ENCODE results near the gene CRADD. TPM values are rescaled to one million over a fixed set of nuclear protein-coding genes. Genes with fewer than 3 reads are reported as not detected.
A peak's percentile ranks its signal among the peaks of the same experiment; 100 is the strongest.

CRADD gene
- total RNA-seq, 1 experiment from 2014 or later, result 23.8 TPM

DNA sequence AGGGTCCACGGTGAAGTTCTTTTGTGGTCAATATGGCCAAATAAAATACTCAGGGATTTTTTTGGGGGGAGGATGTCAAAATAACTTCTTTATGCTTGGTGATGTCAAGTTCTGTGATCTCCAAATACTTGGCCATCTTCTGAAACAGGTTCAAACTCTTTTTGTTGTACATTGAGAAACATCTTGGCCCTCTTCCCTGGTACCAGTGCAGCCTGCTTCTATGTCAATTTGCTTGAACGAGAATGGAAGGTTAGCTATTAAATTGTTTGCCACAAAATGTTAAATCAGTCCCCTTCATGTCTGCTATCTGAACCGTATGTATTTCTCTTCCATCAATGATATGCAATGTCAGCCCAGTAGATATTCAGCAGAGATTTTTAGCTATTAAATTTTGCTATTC lies 6.1 kb upstream of the CRADD start:
- no peak for DNase-seq (ENCODE audit: low spot score)

DNA sequence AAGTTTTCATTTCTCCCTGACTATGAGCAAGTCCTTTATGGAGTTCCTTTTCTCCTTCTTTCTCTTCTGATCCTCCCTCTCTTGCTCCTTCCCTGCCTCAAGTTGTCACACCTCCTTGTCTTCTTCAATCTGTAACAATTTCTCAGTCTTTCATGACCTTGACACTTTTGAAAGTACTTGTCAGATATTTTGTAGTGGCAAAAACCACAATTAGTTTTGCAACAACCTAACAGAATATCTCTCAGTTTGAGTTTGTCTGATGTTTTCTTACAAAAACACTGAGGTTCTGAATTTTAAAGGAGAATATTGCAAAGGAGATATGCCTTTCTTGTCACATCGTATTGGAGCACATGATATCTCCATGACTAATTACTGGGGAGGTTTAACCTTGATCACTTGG lies 4.1 kb upstream of the CRADD start:
- DNase-seq (ENCODE audit: low spot score), result no peak

DNA sequence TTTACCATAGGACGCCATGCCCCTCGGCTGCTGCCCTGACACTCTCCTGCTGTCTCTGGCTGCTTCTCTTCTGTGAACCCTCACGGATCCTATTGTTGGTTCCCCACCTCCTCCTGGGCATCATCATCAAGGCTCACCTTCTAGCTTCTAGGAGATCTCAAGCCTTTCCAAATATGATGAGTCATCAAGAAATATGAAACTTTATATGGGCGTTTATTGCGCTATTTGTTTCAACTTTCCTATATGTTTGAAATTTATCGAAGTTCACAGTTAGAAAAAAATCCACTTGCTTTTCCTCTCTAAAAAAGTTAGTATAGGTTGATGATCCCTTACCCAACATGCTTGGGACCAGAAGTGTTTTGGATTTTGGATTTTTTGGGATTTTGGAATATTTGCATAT lies 2.8 kb upstream of the CRADD start:
- DNase-seq (ENCODE audit: low spot score), result no peak

DNA sequence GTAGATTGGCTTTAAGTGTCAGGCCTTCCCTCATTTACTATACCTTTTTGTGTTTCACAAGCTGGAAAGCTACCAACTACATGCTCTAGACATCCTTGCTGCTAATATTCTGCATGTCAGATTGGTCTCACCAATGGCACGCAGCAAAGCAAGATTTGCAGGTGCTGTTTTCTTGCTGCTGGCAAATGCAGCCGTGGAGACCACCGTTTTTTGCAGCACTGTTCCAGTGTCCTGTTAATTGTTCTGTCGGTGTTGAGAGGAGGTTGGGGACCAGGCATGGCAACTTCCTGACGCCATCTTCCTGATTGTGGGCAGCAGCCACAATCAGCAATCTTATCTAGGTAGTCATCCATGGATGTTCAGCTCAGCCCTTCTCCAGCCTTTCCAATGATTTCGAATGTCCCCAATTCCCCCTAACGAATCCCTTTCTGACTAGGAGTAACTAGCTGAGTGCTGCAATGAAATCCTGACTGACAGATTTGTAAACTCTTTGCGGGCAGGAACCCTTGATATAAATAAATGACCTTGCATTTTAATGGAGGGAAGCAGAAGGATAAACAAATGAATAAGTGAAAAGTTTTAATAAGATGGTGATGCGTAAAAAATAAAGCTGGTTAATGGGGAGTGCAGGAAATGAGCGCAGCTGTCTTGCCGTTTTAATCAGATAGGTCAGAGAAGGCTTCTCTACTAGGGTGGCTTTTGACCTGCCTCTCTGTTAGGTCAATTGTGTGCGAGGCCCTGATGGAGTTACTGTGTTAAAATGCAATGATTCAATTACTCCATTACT lies 574 bp upstream of the CRADD start:
- no peak for DNase-seq (ENCODE audit: low spot score)

DNA sequence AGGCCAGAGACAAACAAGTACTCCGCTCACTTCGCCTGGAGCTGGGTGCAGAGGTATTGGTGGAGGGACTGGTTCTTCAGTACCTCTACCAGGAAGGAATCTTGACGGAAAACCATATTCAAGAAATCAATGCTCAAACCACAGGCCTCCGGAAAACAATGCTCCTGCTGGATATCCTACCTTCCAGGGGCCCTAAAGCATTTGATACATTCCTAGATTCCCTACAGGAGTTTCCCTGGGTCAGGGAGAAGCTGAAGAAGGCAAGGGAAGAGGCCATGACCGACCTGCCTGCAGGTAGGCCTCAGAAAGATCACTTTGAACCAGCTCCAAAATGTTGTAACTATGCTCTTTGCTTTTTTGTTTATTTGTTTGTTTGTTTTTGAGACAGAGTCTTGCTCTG lies 1.6 kb downstream of the CRADD start:
- DNase-seq (ENCODE audit: low spot score), result no peak

DNA sequence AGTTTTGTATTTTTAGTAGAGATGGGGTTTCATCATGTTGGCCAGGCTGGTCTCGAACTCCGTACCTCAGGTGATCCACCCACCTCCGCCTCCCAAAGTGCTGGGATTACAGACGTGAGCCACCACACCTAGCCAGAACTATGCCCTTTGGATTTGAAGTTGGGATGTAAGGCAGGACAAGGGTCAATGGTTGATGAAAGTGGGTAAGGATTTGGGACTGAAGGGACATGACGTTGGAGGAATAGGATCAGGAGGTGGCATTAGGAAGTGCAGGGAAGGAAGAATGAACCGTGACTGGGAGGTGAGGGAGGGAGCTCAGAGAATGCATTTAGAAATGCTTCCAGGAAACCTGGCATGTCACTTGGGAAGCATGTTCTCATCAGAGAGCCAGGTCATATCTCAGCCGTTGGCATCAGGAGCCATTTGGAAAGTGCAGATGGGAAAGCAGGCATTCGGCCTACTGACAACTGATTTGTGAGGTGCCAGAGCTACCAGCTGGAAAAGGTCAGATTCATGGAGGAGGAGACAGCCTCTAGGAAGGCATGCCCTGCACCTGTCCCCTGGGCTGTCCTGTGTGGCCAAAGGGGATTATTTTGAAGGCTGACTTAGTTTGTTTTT lies 2.2 kb downstream of the CRADD start:
- DNase-seq (ENCODE audit: low spot score), result no peak

DNA sequence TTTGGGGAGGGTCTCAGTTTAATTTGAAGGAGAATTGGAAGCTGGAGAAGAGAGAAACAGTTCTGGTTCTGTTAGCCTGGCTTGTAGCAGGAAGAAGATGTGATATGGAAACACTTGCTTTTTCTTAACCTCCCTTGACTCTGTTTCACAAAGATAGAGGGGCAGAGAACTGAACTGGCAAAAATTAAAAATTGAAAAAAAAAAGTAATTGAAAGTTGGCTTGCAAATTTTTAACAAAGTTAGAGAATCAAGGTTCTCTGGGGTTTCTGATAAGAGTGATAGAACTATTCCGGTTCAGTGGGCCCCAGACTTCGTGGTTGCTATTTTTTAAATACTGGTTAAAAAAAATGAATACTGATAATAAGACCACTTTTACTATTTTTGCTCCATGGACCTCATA lies 2.8 kb downstream of the CRADD start:
- no peak for DNase-seq (ENCODE audit: low spot score)

DNA sequence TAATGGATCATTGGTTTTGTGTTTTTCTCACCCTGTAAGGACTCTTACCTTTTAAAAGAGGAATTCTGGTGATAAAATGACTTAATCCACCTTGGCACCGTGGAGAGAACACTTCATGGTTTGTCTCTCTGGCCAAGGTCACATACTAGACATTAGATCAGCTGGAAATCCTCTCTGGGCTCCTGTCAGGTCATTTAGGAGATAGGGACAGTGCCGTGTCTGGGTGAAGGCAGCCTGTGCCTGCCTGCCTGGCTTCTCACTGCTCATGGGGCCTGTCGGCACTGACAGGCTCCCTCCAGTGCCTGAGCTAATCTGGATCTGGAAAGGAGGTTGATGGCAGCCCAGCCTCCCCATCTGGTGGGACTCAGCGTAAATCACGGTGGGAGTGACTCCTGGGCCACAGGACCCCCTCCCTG lies 5.7 kb downstream of the CRADD start:
- DNase-seq (ENCODE audit: low spot score), result no peak

DNA sequence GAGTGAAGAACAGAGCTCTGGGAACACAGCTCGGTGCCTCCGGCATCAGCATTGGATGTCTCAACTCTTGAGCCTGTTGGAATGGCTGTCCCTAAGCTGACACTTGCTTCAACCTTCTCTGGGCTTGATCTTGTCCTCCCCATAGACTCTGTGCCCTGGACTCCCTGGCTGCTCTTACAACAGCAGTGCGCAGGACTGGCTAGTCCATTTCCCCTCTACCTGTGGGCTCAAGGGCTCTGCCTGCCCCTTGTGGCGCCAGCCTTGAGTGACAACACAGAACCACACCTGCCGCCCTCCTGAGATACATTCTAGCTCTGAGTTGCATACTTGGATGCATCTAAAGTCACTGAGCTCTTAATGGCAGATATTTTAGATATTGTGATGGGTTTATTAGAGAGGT lies 6.2 kb downstream of the CRADD start:
- no peak for DNase-seq (ENCODE audit: low spot score)

DNA sequence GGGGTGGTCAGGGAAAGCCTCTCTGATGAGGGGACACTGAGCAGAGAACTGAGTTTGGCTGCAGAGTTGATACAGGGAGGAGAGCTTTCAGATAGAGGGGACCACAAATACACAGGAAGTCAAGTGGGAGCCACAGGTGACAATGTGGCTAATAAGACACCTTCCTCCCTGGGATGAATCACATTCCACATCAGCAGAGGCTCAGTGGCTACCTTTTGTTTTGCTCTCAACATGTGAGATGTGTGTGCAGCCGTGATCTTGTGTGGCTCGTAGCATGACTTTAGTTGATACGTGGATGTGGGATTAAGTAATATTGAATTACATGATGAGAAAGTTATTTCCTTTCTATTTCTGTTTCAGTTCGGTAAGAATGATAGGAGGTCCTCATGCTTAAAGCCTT lies 7.5 kb downstream of the CRADD start:
- DNase-seq (ENCODE audit: low spot score), result no peak

DNA sequence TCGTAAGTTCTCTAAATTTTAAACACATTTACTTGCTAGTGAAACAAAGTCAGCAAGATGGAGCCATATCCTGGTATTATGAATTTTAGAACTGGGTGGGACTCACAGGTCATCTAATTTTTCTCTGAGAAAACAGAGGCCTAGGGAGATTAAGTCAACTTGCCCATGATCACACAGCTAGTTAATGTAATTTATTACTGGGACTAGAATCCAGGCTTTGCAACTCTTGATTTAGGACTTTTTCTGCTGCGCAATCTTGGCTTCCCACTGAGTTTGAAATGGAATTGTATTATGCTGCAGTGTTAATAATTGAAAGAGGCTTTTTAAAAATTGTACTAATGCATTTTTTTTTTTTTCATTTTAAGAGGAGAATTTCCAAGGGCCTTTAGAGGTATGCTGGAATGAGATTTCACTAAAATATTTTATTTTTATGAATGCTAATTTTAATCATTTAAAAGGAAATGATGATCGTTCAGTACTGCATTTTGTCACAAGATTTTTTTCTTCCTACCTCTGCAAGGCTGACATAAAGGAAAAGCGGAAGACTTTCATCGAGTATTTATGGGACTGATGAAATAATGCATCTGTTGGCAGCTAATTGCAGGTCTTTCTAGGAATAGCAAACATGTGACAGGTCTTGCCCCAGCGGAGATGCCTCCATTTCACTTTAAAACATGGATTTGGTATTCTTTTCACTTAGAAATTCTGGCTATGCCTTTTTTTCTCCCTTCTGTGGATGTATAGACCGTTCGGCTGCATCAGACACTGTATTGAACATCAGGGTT lies 9.6 kb downstream of the CRADD start:
- DNase-seq (ENCODE audit: low spot score), result no peak

DNA sequence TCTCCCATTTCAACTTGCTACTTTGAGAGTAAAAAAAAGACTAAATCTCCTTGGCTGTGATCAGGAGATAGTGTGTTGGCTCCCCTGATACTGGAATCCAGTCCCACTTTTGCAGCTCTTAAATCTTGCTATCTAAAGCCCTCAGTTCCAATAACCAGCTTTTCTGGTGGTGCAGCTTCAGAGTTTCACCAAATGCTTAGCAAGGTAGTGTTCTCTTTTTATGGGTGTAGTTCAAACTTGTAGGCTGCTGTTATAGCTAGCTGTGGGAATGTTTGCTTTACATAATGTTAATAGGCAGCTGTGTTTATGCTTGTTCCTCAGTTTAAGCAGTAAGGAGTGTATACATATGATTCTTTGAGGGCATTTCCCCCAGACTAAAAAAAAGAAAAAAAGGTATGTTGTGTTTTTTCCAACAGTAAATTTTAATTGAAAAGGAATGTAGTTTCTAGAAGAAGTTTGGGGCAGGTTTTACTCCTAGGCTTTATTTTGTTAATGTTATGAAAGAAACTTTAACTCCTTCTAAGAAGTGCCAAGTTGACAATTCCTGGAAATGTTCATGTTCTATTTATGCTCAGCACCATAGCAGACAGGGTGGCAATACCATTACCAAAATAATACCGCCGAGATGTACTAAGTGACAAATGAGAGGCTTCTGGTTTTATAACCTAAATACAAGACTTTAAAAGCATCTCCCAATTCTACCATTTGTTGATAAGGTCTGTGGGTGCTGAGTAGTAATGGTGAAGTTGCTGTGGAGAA lies 12.1 kb downstream of the CRADD start:
- no peak for DNase-seq (ENCODE audit: low spot score)

DNA sequence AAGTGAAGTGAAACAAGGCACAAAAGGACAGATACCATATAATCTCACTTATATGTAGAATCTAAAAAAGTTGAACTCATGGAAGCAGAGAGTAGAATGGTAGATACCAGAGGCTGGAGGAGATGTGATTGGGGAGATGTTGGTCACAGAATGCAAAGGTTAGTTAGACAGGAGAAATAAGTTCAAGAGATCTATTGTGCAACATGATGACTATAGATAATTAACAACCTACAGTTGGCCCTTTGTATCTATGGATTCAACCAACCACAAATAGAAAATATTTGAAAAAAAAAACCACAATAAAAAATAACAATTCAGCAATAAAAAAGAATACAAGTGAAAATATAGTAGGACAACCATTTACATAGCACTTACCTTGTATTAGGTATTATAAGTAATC lies 19.3 kb downstream of the CRADD start:
- DNase-seq (ENCODE audit: low spot score), result no peak

DNA sequence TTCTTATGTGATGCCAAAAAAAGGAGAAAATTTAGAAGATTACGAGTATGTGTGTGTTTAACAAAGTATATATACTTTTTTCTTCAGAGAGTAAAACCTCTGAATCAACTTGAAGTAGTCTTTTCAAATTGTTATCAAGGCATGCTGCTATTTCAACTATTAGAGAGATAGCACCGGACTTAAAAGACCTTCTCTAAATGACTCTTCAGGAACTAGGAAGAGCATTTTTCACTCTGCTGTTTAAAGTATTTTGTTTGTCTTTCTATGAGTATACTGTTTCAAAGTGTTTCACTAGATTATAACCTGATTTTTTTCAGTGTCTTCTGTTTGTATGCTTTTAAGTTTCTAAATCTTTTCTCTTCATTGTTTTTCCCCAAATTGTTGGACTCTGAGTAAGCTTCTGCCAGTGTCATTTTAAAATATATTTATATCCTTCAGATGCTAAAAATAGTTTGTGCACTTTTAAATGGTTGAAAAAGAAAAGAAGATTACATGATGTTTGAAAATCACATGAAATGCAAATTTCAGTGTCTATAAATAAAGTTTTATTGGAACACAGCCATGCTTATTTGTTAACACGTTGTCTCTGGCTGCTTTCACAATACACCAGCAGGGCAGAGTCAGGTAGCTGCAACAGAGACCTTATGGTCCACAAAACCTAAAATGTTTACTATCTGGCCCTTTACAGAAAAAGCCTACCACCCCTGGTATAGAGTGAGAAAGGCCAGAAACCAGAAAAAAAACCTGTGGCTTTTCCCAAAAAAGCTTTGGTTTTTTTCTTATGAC lies 21.3 kb downstream of the CRADD start:
- DNase-seq (ENCODE audit: low spot score), result peak; percentile 27

DNA sequence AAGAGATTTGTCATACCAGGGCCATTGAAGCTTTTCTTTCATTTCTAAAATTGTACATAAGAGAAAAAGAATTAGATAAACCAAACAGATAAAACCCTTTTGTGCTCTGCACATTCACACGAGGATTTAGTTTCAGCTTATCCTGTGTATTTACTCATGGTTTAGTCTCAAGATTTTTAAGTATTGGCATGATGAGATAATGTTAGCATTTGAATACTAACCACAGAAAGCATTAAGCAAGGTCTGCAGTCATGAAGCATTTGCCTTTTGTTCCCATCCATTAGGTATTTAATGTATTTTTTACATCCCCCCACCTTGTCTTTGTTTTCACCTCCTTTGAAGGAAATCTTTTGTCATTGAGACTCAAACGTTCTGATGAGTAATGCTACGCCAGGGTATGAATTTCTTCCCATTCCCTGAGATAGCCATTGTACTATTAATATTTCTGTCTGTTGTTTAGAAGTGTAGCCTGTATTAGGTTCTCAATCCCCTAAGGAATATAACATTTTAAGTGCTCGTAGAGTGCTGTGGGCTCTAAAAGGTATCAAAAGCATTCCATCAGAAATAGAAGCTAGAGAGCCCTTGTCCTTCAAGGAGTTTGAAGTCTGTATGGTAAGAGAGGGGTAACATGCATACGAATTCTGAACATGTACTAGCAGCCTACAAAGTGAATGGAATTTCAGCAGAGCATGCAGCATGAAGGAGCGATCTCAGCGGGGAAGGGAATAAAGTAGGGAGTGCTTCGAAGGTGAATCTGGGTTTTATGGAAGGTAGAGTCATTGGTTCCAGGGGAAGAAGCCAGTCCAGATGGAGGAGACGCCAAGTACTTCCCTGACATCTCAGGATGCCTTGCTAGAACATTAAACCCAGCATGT lies 22.3 kb downstream of the CRADD start:
- DNase-seq (ENCODE audit: low spot score), result peak; percentile 82

DNA sequence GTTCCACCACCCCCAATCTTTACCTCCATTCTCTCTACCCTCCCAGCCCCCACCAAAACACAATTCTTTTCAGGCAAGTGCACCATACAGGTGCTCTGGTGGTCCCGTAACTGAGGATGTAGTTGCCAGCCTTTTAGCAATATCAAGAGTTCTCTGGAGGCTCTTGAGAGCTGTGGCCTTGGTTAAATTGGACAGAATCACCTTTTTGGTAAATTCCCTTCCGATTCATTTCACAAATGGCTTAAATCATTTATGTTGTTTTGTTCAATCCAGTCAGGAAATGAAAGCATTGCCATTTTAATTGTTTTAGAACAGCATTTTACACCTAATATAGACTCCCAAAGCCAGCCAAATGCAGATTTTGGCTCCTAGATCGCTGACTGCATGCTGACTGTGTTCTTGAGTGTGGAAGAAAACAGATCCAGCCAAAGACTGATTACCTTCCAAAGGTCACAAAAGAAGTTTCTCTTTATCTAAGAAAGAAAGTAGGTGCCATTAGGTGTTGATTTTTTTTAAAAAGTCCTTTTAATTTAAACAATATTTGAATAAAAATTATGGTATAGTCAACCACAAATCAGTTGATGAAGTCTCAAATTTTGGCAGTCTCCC lies 25.6 kb downstream of the CRADD start:
- no peak for DNase-seq (ENCODE audit: low spot score)

DNA sequence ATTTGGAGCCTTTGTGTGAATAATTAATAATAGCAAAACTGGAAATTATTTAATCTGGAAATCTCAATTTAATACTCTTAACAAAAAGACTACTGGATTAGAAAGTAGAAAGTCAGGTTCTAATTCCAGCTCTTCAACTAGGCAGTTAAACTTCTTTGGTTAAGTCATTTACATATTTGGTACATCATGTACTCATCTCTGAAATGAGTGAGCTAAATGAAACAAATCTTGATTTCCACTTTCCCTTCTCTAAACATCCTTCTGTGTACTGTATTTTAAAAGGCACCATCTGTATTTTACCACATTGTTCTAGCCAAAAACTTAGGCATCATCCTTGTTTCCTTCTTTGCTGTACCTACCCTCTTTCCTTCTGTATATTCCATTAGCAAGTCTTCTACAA lies 26.9 kb downstream of the CRADD start:
- DNase-seq (ENCODE audit: low spot score), result no peak

DNA sequence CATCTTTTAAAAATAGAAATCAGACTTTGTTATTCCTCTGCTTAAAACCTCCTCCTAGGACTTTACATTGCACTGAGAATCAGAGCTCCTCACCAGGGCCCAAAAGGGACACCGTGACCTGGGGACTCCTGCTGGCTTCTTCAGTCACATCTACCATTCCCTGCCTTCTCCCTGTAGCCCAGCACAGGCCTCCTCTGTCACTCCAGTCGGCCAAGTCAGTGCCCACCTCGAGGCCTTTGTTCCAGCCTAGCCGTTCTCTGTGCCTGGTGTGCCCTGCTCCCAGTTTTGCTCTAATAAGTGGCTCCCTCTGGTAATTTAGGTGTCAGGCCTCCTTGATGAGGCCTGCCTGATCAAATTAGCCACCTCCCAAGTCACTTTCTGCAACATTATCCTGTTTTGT lies 27.4 kb downstream of the CRADD start:
- no peak for DNase-seq (ENCODE audit: low spot score)

DNA sequence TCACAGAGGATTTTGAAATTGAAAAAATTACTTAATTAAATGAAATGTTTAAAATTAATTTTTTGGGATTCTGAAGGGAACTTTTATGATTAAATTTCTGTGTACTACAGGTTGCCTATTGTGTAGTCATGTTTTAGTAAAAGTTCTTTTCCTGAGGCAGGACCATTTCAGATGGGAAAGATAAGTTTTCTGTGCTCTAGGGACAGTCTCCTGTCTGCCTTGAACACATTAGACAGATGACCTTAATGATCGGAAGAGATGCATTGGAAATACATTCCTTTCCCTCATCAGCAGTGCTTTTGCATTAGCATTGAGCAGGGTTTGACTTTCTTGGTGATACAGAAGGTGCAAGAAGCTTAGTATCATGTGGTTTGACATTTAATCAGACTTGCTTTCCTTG lies 28.1 kb downstream of the CRADD start:
- DNase-seq (ENCODE audit: low spot score), result no peak

DNA sequence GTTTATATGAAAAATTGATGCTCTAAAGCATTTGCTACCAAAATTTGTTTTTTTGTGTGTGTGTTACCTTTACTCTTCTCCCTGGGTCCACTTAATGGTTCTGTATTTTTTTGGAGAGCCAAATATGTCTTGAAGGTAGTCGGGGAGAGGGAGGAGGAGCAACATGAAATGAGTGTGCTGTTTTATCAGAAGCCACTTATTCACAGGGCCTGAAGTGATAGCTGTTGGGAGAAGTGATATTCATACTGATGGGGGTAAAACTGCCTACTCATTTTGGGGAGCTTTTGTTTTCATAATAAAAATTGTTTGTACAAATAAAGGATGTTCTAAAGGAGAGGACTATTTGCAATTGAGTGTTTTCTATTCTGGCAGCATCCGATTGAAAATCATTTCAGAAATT lies 29.2 kb downstream of the CRADD start:
- no peak for DNase-seq (ENCODE audit: low spot score)
